RPMI8226 (cell line): ENCODE results near the gene TMEM38A.
"Not testable (repeated sequence)": the region's sequence is repeated elsewhere in the genome, so short reads cannot be mapped to it uniquely, and the experiment has no call there.

ENCODE experiments used
- DNase-seq: peaks from one replicate; pipeline ENCODE4 v3.0.0-alpha.2; 2015

The TMEM38A gene

DNA sequence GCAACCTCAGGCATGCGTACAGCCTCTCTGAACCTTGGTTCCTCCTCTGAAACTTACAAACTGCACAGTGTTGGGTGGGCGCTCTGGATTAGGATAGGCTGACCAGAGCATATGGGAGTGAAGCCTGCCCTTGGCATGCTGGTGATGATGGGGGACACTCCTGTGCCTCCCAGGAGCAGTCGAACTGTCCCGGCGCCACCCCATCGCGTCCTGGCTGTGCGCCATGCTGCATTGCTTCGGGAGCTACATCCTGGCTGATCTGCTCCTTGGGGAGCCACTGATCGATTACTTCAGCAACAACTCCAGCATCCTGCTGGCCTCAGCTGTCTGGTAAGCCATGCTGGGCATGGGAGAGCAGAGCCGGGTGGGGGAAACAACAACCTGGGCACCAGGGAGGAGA, 18.9 kb downstream of the TMEM38A start:
- no peak for DNase-seq

GRCh38 chr19:16682539-16682938, 21.6 kb downstream of the TMEM38A start:
- no peak for DNase-seq

DNA sequence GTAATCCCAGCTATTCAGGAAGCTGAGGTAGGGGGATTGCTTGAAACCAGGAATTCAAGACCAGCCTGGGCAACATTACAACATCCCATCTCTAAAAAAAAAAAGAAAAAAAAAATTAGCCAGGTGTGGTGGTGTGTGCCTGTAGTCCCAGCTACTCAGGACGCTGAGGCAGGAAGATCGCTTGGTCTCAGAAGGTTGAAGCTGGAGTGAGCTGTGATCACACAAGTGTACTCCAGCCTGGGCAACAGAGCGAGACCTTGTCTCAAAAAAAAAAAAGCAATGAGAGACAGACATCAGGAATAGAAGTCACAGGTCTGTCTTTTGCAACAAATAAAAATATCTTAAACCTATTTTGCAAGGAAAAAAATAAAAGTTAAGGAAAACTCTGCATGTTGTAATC, 23.3 kb downstream of the TMEM38A start:
- DNase-seq: no peak

- no peak for DNase-seq
Observed at GRCh38 chr19:16688084-16688483, 27.1 kb downstream of the TMEM38A start.

GRCh38 chr19:16698914-16699313, 38.0 kb downstream of the TMEM38A start:
- DNase-seq: no peak

DNA sequence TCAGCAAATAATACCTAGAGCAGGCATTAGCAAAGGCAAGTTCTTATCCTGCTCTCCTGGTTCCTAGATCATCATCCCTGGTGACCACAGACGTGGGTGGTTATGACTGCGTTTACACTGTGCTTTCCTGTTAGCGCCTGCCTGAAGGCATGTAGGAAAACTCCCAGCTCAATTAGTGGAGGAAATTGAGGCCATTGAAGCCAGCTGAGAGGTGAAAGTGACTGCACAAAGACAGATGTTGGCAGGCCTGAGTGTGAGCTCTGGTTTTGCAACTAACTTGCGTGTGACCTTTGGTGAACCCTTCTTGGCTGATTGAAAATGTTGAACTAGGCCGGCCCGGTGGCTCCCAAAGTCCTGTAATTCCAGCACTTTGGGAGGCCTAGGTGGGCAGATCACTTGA, 41.2 kb downstream of the TMEM38A start:
- peak; percentile 47 for DNase-seq

DNA sequence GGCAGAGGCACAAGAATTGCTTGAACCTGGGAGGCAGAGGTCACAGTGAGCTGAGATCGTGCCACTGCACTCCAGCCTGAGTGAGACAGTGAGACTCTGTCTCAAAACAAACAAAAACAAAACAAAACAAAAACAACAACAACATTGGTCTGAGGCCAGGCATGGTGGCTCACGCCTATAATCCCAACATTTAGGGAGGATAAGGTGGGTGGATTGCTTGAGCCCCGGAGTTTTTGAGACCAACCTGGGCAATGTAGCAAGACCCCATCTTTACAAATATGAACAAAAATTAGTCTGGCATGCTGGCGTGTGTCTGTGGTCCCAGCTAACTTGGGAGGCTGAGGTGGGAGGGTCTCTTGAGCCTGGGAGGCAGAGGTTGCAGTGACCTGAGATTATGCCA, 42.7 kb downstream of the TMEM38A start:
- no peak for DNase-seq

DNA sequence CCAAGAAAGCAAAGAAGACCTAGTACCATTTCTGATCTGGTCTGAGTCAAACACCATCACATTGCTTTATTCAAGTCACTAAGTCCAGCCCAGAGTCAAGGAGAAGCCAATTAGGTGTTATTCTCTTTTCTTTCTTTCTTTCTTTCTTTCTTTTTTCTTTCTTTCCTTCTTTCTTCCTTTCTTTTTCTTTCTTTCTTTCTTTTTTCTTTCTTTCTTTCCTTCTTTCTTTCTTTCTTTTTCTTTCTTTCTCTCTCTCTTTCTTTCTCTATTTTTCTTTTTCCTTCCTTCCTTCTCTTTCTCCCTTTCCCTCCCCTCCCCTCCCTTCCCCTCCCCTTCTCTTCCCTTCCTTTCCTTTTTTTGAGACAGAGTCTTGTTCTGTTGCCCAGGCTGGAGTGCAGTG, 49.9 kb downstream of the TMEM38A start:
- not testable (repeated sequence) for DNase-seq

GRCh38 chr19:16712295-16712694, 51.4 kb downstream of the TMEM38A start:
- not testable (repeated sequence) for DNase-seq

- DNase-seq: peak; percentile 59
Observed at GRCh38 chr19:16714702-16715287, 53.9 kb downstream of the TMEM38A start.

DNA sequence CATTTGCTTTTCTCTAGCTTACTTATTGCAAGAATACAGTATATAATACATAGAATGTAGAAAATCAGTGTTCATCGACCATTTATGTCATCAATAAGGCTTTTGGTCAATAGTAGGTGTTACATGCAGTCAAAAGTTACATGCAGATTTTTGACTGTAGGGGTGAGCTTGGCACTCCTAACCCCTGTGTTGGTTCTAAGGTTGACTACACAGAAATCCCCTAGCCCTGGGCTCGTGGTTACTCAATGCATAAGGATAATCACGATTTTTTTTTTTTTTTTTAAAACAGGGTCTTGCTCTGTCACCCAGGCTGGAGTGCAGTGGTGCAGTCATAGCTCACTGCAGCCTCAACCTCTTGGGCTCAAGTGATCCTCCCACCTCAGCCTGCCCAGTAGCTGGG, 54.7 kb downstream of the TMEM38A start:
- no peak for DNase-seq

DNA sequence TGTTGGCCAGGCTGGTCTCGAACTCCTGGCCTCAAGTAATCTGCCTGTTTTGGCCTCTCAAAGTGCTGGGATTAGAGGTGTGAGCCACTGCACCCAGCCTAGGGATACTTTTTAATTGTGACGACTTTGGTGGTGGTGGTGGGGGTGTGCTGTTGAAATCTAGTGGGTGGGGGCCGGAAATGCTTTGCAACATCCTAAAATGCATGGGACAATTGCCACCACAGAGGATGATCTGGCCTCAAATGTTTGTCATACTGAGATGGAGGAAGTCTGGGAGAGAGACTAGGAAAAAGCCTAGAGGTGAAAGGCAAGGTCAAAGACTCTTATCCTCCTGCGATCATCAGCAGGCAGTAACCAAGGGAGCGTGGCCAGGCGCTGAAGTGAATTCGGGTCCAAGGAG, 60.1 kb downstream of the TMEM38A start:
- no peak for DNase-seq

- DNase-seq: no peak
Observed at GRCh38 chr19:16722591-16722990, 61.7 kb downstream of the TMEM38A start.

GRCh38 chr19:16726916-16727315, 66.0 kb downstream of the TMEM38A start:
- DNase-seq: peak; percentile 62

- DNase-seq: not testable (repeated sequence)
Observed at GRCh38 chr19:16735650-16736266, 74.8 kb downstream of the TMEM38A start.

- peak; percentile 31 for DNase-seq
Observed at GRCh38 chr19:16736709-16737108, 75.8 kb downstream of the TMEM38A start.

DNA sequence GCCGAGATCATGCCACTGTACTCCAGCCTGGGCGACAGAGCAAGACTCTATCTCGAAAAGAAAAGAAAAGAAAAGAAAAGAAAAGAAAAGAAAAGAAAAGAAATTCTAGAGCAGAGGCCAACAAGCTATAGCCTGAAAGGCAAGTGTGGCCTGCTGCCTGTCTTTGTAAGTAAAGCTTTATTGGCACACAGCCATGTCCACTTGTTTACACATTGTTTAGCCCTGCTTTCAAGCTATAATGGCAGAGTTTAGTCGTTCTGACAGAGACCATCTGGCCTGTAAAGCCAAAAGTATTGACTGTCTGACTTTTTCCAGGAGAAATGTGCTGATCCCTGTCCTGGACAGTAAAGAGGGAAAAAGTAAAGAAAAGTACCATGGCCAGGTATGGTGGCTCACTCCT, 77.0 kb downstream of the TMEM38A start:
- peak; percentile 59 for DNase-seq

DNA sequence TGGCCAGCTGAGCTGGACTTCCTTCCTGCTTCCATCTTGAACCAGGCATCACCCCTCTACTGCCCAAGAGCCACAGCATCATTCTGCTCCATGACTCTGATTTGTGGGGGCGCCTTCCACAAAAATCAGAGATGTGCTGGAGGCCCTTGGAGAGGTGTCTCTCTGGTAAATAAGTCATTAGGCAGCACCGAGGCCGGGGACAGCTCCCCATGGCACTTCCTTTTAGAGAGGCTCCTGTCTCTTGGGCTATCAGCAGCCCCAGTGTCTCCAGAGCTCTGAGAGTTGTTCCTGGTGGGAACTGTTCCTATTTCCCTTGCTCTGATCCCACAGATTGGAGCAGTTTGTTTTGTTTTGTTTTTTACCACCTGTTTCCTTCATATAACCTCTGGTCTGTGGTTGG, 78.6 kb downstream of the TMEM38A start:
- peak; percentile 22 for DNase-seq
